AG04450 (cell line): ENCODE results near the gene CDHR4. TPM values are rescaled to one million over a fixed set of nuclear protein-coding genes. Genes with fewer than 3 reads are reported as not detected.

Experiments used
- CTCF ChIA-PET: fragments of 300-600, 350-600 bp; formaldehyde crosslinking; extraction: SDS; loops from one replicate; lab custom pipeline; 2022; ENCODE audit warnings: antibody characterized with exemption, inconsistent platforms; lab: Charles Lee
- POLR2A ChIA-PET: fragments of 350-600 bp; formaldehyde crosslinking; extraction: SDS; loops from one replicate; lab custom pipeline; 2021; ENCODE audit warnings: antibody characterized with exemption, inconsistent platforms; lab: Yijun Ruan, JAX
- DNase-seq: peaks from one replicate; pipeline ENCODE4 v3.0.0-alpha.2; 2011; ENCODE audit warnings: low read depth, low spot score
- H3K27ac ChIP-seq: one replicate; pipeline ENCODE4 v1.5.1; 2012; ENCODE audit warnings: low read depth, low read length, control low read depth
- H3K27me3 ChIP-seq: one replicate; pipeline ENCODE4 v1.6.0; 2012; ENCODE audit warnings: low read length; ENCODE audit not compliant: control insufficient read depth, insufficient read depth
- H3K4me3 ChIP-seq: 2 replicates; pipeline ENCODE4 v1.5.1; 2011; ENCODE audit warnings: mild to moderate bottlenecking, low read depth, low read length, control low read depth
- H3K9me3 ChIP-seq: 2 replicates; pipeline ENCODE4 v1.5.1; 2012; ENCODE audit warnings: low read length; ENCODE audit not compliant: control insufficient read depth, insufficient read depth
- CTCF ChIP-seq: IDR thresholded peaks from 2 replicates; pipeline ENCODE4 v1.5.1; 2011; ENCODE audit warnings: low read depth, low read length, control low read depth, inconsistent platforms
- polyA plus RNA-seq: library from polyadenylated mRNA; depleted of rRNA; stranded (reverse); fragments of >200 nt; gene quantifications from 2 replicates; pipeline ENCODE4 v1.2.3, GENCODE V29; 2011

The CDHR4 gene
- polyA plus RNA-seq, 1 experiment, result not detected

GRCh38 chr3:49794926-49795905, 4.5 kb downstream of the CDHR4 start:
- no peaks in the 10 kb centered on the region for H3K27me3 ChIP-seq
- CTCF ChIA-PET, result interaction anchor here (1.6 kb wide), 1 partner anchor 44 kb away, joined by 5 read pairs; no protein-coding TSS in a partner anchor
- DNase-seq, result no peak
- no peak overlapping the region for H3K27ac ChIP-seq
- POLR2A ChIA-PET, result interaction anchor here (0.9 kb wide), 1 partner anchor 9 kb away, joined by 3 read pairs; the partner anchor contains the start of gene IP6K1
- no peaks in the 10 kb centered on the region; the same call in 1 of the 2 replicates for H3K9me3 ChIP-seq
- no peak overlapping the region for H3K4me3 ChIP-seq
- TF ChIP-seq CTCF, result no peak

GRCh38 chr3:49794431-49794830, 5.2 kb downstream of the CDHR4 start:
- no peak for TF ChIP-seq CTCF
- H3K9me3 ChIP-seq, result no peaks in the 10 kb centered on the region; the same call in 1 of the 2 replicates
- no peak overlapping the region for H3K27ac ChIP-seq
- no peak overlapping the region for H3K4me3 ChIP-seq
- ChIA-PET CTCF (no interaction called here), POLR2A (interaction anchor here (0.9 kb wide), 1 partner anchor 8 kb away, joined by 3 read pairs; the partner anchor contains the start of gene IP6K1)
- no peaks in the 10 kb centered on the region for H3K27me3 ChIP-seq
- DNase-seq, result no peak

GRCh38 chr3:49793486-49794085, 6.1 kb downstream of the CDHR4 start:
- no peak for DNase-seq
- Histone ChIP-seq H3K9me3 (no peaks in the 10 kb centered on the region; the same call in 1 of the 2 replicates), H3K27me3 (no peaks in the 10 kb centered on the region), H3K27ac (no peak overlapping the region), H3K4me3 (no peak overlapping the region)
- ChIA-PET POLR2A (no interaction called here), CTCF (no interaction called here)
- no peak for TF ChIP-seq CTCF

- POLR2A ChIA-PET, result no interaction called here
- no peak for DNase-seq
- Histone ChIP-seq H3K27ac (no peak overlapping the region), H3K27me3 (no peaks in the 10 kb centered on the region), H3K4me3 (no peak overlapping the region), H3K9me3 (no peaks in the 10 kb centered on the region; the same call in 1 of the 2 replicates)
- CTCF ChIA-PET, result no interaction called here
- no peak for TF ChIP-seq CTCF
Measured at GRCh38 chr3:49792371-49793150, 7.1 kb downstream of the CDHR4 start.
